ENCODE measurements around the gene AP2S1. TPM values are rescaled to one million over a fixed set of nuclear protein-coding genes. Genes with fewer than 3 reads are reported as not detected.

AP2S1 gene
- total and polyA plus RNA-seq, 2 of the 4 experiments (the other 2 are of a cell fraction) = 144 to 274 TPM

DNA sequence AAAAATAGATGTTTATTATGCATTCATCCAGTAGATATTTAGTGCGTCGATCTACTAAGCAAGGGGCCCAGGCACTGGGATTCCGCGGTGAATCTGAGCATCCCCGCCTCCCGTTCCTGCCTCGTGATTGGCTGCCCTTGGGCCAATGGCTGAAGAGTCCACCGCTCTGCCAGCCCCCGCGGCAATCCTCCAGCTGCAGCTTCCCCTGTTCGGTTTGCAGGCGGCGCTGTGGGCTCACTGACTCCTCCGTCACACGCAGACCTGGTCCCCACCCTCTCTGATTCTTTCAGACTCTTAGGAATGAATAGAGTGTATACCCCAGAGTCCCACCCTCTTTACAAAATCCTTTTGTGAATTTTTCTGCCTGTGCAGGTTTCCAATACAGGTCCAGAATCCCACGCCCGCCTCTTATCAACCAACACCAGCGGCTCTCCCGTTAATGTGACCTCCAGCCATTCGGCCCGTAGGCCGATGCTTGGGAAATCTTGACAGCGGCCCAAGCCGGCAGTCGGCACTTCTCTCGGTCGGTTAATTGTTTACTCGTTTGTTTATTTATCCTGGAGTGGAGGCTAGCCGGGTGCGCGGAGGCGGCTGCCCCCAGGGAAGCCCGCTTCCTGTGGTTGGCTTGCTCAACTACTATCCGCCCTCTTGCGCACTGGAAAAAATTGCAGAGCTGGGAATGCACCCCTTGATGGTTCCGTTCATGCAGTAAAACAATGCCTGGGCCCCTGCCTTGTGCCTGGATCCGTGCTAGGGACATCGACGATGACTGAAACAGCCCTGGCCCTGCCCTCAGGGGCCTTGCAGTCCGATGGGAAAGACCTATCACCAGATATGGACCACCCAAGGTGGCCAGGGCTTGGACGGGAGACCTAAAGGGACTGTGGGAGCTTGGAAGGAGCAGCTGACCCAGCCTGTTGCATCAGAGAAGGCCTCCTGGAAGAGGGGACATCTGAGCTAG is 5.7 kb upstream of the AP2S1 start:
- peak overlapping the region; percentile 51 for H3K9ac ChIP-seq (ENCODE audit: low read depth, low read length)
- in situ Hi-C loops (cut with MboI; ENCODE audit: low sequenced_read_pairs) = no loop called here
- TF ChIP-seq FOS (IDR thresholded peaks at IDR 0.05; ENCODE audit: low read depth, low read length) = no peak
- peak; percentile 82 for TF ChIP-seq SMC3 (IDR thresholded peaks at IDR 0.05; ENCODE audit: low read depth, low read length)
- TF ChIP-seq POLR2A (IDR thresholded peaks at IDR 0.05; ENCODE audit: low read depth, low read length) = peak; percentile 55
- peak; percentile 89 for TF ChIP-seq CEBPB (IDR thresholded peaks at IDR 0.05; ENCODE audit: low read depth, low read length)
- peak; percentile 95 for TF ChIP-seq CTCF (conservative IDR thresholded peaks at IDR 0.05; ENCODE audit: low read depth, low read length)
- no peak for TF ChIP-seq NFE2L2 (IDR thresholded peaks at IDR 0.05; ENCODE audit: low read depth, low read length)
- TF ChIP-seq RFX5 (IDR thresholded peaks at IDR 0.05; ENCODE audit: low read depth, low read length) = no peak; the same call in 1 of the 2 replicates
- peak; percentile 52 for TF ChIP-seq MXI1 (IDR thresholded peaks at IDR 0.05; ENCODE audit: borderline replicate concordance, low read depth, low read length)
- TF ChIP-seq MAZ (IDR thresholded peaks at IDR 0.05; ENCODE audit: borderline replicate concordance, low read depth, low read length) = peak; percentile 91
- TF ChIP-seq RCOR1 (IDR thresholded peaks at IDR 0.05; ENCODE audit: insufficient replicate concordance, low read length) = peak; percentile 68
- TF ChIP-seq RAD21 (IDR thresholded peaks at IDR 0.05; ENCODE audit: low read length) = peak; percentile 94
- no peak for TF ChIP-seq CHD1 (IDR thresholded peaks at IDR 0.05; ENCODE audit: low read depth, low read length)
- TF ChIP-seq ELK1 (IDR thresholded peaks at IDR 0.05; ENCODE audit: borderline replicate concordance, low read depth, low read length) = no peak

More for the DNA sequence above, 5.7 kb upstream of the AP2S1 start:
- intact Hi-C loops (cut with micrococcal nuclease) = loop anchor here (1.0 to 2.0 kb wide), 2 partner anchors 120 to 135 kb away; no protein-coding TSS in a partner anchor
- H3K4ac ChIP-seq (ENCODE audit: low read depth, low read length) = peak overlapping the region; percentile 96
- ChIA-PET CTCF (interaction anchor here (0.6 to 2.0 kb wide), 6 partner anchors 89 to 157 kb away, joined by 3 to 14 read pairs (median 4); no protein-coding TSS in a partner anchor), POLR2A (ENCODE audit: unreplicated experiment) (interaction anchor here (0.5 to 0.6 kb wide), 2 partner anchors 87 to 140 kb away, joined by 8 read pairs; partner anchors contain the start of gene PRKD2)
- H2BK5ac ChIP-seq (ENCODE audit: low read depth, low read length, poor library complexity, severe bottlenecking) = peak overlapping the region; percentile 95
- DNase-seq (peak; percentile 94), ATAC-seq (ENCODE audit: low read depth) (peak; percentile 63)
- H3K14ac ChIP-seq (replicated peaks; ENCODE audit: low read depth, low read length) = peak overlapping the region; percentile 78
- peak overlapping the region; percentile 78 for H3K56ac ChIP-seq (ENCODE audit: extremely low read depth, insufficient read depth, low read length)
- peak overlapping the region; percentile 98 for H2AFZ ChIP-seq (replicated peaks; ENCODE audit: low read length, poor library complexity)
- no peaks in the 10 kb centered on the region for H3K27me3 ChIP-seq (ENCODE audit: control insufficient read depth, insufficient read depth, low read length)
- H3K4me3 ChIP-seq (ENCODE audit: insufficient read depth, low read depth, low read length) = peak overlapping the region; percentile 28
- no peaks in the 10 kb centered on the region for H3K9me3 ChIP-seq (ENCODE audit: control insufficient read depth, insufficient read depth, low read length)
- peak overlapping the region; percentile 99 for H2BK20ac ChIP-seq (ENCODE audit: low read depth, low read length)
- peak overlapping the region; percentile 94 to 98 for H4K8ac ChIP-seq (ENCODE audit: low read depth in 2 of 2, low read length in 2 of 2)
- dilution Hi-C loops (cut with HindIII; ENCODE audit: low sequenced_read_pairs, unreplicated experiment) = no loop called here
- peak overlapping the region; percentile 98 for H2BK120ac ChIP-seq (ENCODE audit: low read depth, low read length)
- BruUV-seq (replicated peaks) = no TSS peak
- peaks cover 12% of the 10 kb centered on the region for H4K20me1 ChIP-seq (ENCODE audit: insufficient read depth, low read length)
- H3K27ac ChIP-seq (ENCODE audit: insufficient read depth, low read length) = peak overlapping the region; percentile 97
- peak overlapping the region; percentile 94 for H3K18ac ChIP-seq (ENCODE audit: low read depth, low read length)
- H3K9me1 ChIP-seq (ENCODE audit: insufficient read depth, low read length) = peaks cover 12% of the 10 kb centered on the region
- H4K91ac ChIP-seq (ENCODE audit: insufficient read depth, low read depth, low read length) = peak overlapping the region; percentile 97
- peak overlapping the region; percentile 91 for H4K5ac ChIP-seq (ENCODE audit: low read depth, low read length)
- H2BK15ac ChIP-seq (ENCODE audit: low read depth, low read length) = peak overlapping the region; percentile 99; the same call in 2 of the 3 replicates
- no peaks in the 10 kb centered on the region for H3K36me3 ChIP-seq (ENCODE audit: control insufficient read depth, insufficient read depth, low read length)
- peaks cover 3% of the 10 kb centered on the region for H3K4me1 ChIP-seq (ENCODE audit: control insufficient read depth, insufficient read depth, low read length)
- peak overlapping the region; percentile 98 for H2AK9ac ChIP-seq (replicated peaks; ENCODE audit: low read depth, low read length, poor library complexity)
- H3K4me2 ChIP-seq (ENCODE audit: low read depth, low read length) = peak overlapping the region; percentile 73
- H3K23ac ChIP-seq (ENCODE audit: low read depth, low read length) = peak overlapping the region; percentile 99
- H3K79me1 ChIP-seq (ENCODE audit: low read depth in 1 of 2, low read length in 2 of 2) = peaks cover 6 to 20% of the 10 kb centered on the region in 2 experiments; a peak in 3 of 4 replicates
- WGBS, 2 experiments (ENCODE audit: extremely low coverage in 2 of 2, insufficient read length in 1 of 2) = 8% methylated on average over 10 of the region's 41 CpGs; no CpG with 5 or more reads in 1 of the 2 experiments
- peak overlapping the region; percentile 99 for H2AK5ac ChIP-seq (ENCODE audit: low read depth, low read length)

Measured in IMR-90 (cell line).